HG03342 (cell line): Measurements from ENCODE around the gene TCF4.
A peak's percentile ranks its signal among the peaks of the same experiment; 100 is the strongest.

ENCODE experiments used
- ATAC-seq: cut with Tn5 transposase; IDR thresholded peaks from one replicate; pipeline ENCODE4 v1.9.1; 2021; ENCODE audit warnings: mild to moderate bottlenecking, moderate library complexity; ENCODE audit not compliant: unreplicated experiment

TCF4 gene

DNA sequence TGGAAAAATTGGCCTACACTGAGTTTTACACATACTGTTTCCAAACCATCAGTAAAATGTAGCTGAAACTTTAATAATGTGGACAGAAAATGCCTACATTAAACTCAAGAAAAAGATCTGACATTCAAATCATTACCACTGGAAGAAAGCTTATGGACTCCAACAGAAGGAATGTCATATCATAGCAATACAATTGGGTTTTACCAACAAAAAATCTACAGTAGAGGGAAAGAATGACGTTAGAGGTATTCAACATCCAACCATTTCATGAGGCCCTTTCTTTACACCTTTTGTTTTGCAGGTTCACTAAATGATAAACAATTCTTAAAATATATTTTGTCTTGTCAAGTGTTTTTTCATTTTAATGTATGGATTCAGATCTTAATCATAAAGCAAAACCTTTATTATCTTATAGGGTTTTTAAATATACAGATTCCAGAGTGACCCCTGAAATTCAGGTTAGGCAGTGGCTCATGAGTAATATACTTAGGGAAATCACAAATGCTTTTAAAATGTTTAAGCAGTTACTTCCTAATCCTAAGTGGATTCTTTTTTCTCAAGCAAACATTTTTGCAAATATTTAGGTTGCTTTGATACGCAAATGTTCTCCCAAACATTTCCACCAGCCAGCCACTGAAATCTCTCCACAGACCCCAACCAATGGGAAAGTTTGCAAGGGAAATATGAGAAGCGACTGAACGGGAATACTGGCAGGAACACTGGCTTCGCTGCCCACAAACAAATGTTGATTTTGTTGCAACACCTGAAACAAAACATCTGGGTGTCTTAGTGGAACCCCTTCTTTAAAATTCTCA lies 168.7 kb downstream of the TCF4 start:
- no peak for ATAC-seq

DNA sequence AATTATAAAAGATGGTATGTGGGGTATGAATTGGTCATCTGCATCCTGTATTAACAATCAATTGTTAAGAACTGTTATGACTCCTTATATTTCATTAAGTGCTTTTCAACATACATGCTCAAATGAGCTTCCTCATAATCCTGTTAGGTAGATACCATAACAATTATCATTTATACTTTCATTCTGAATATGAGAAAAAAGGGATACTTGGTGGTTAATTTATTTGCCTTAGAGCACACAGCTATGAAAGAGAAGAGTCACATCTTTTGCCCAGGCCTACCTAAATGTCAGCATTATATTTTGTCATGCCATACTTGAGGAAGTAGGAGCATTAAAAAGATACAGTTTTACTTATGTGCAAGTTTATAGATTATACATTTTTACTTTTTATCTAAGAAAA lies 169.6 kb downstream of the TCF4 start:
- no peak for ATAC-seq

DNA sequence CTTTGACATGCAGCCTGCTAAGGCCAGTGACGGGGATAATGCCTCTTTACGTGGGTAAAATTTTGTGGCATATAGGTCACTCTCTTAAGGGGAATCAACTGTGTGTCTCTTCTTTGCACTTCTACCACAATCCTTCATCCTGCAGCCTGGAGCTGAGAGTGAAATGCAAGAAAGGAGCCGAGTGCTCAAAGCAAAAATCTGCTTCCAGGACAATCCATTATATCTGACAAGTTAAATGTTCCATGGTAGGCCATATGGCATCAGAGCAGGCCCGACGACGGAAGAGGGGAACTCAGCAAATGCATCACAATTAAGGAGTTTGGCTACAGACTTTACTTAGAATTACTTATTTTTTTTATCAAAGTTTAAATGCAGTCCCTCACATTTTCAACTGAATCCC lies 171.2 kb downstream of the TCF4 start:
- no peak for ATAC-seq

DNA sequence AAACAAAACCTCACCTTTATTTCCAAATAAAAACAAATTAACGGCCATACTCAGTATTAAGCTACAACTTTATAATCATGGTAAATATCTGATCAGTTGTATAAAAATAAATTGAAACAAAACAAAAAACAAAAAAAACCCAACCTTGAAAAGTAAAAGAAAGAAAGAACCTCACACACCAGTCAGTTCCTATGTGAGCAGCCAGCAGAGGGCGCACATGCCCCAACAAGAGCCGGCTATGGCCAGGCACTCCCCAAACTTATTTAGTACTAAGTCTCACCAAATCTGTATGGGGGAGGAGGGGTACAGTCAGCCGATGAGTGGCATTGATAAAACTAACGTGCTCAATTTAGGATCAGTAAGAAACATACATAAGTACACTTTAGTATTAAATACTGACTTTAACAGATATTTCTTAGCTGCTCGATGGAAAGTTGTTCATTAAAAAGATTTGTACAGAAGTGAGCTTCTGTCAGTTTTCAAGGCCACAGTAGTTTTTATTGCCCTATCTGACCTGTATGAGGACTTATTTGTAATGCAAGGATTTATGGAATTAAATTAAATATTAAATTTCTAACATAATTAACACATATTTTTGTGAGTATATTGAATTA lies 172.6 kb downstream of the TCF4 start:
- ATAC-seq: peak; percentile 89

DNA sequence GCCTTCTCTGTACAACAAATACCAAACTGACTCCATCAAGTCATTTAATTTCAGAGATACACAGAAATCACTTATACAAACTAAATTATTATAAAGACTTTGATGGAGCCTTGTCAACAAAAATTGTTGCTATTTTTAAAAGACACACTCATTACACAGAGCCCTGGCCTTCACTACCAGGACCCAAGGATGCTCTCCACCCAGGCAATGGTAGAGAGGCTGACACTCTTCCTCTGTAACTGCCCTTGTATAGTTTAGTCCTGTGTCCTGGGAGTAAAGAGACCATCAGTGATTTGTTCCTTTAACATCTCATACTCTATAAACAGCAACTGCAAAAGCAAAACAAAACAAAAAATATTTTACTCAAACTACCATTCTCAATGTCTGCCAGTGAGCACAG lies 173.5 kb downstream of the TCF4 start:
- ATAC-seq: no peak

DNA sequence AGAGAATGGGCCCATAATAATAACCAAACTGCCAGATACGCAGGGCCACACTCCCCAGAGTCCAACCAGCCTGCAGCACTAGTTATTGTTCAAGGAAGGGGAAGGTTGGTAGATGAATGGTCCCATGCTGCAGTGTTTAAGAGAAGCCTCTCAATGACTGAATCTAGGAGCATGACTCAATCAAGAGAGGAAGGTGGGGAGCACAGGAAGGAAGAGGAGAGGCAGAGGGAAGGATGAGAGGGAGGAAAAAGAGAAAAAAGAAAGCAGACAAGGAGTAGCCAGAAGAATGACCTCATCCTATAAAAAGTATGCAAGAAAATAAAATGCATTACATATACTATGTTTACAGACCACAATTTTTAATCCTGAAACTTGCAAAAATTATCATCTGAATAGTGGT lies 174.5 kb downstream of the TCF4 start:
- no peak for ATAC-seq

DNA sequence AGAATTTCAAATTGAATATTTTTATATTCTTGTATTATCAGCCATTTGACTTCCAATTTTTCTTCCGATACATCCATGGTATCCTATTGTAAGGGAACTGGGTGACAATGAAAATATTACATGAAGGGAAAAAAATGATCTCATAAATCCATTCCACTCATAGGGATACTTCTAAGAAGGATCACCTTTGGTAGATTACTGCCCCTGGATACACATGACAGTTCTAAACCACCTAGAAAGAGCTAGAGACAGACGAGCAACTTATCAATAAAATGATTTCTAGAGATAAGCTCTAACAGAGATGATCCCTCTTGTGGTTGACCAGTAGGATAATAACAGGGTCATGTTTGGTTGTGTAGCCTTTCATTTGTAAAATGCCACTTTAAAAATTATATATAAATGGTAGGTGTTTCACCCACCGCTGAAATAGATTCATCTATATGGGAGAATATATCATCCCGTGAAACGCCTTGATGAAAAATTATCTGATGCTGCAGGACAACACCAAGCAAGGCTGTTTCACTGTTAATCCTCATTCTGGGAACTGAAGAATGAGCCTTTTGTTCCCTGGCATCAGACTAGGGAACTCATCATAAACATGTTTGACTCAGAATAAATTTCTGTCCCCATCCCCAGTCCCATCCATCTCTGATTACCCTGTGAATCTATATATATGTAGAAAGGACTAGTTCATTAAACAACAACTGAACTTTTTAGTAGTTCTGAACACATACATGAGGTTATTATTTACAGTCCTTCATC lies 180.0 kb downstream of the TCF4 start:
- no peak for ATAC-seq

DNA sequence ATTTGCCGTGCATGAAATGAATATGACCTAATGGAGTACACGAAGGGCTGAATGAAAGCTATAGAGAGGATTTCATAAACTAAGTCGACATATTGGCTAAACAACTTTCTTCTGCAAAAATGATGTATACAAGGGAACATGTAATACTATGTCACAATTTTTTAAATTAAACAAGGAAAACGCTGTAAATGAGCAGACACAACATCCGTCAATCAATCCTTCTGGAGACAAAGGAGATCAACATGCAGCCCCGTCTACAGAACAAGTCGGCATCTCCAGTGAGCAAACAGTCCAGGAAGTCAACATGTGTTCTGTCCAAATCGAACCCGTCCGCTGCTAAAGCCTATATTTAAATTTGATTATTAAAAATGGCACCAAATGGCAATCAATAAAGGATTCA lies 180.8 kb downstream of the TCF4 start:
- ATAC-seq: no peak

DNA sequence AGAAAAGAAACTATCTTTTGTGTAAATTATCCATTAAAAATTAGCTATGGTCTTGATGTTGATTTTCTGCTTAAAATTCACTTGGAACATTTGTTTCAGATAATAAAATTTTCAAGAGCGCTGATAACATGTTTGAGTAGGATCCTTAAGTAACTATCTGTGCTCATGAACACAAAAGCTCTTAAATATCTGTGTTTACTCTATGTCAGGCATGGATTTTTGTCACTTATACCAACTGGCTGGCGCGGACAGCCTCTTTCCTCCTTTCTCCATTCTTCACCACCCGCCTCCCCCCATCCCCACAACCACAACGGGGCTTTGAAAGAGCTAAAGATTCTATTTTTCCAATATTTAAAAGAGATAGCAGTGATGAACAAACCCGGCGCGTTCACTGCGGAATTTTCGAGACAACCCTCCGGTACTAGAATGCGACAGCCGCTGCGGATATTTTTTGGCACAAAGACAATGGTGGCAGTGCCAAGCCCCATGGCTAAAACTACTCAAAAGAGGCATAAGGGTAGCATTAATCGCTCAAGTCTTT lies 181.5 kb downstream of the TCF4 start:
- ATAC-seq: no peak

DNA sequence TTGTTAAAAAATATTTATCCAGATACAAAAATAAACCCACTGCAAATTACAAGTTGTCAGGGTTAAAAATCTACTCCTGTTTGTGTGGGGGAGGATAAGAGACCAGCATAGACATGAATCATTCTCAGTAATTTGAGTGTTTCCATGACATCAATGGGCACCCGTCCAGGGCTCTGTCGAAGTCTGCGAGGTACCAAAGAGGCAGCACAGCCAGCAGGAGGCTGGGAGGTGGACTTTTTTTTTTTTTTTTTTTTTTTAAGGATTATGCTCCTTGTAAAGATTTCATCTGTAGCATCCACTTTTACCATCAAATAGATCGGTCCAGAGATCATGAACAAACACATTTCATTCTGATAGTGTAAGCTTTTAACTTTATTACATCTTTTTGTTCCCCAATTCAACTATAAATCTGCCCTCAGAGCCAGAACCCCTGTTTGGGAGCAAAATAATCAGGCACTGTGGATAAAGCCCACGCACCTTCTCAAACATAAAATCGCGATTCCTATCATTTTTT lies 182.0 kb downstream of the TCF4 start:
- ATAC-seq: no peak

DNA sequence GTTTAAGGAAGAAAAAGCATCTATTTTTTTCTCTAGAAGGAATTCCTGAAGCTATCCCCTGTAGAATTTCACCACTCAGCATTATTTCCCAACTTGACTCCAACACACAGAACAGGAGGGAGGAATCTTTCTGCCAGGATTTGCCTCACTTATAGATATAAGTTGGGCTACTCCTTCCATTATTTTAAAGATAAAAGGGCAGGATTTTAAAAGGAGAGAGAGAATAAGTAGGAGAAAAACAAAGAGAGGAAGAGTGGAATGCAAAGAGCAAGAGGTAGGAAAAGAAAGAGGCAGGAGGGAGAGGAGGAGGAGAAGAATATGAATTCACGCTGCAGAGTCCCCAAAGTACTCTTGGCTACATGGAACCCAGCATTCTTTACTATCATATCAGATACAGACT lies 182.5 kb downstream of the TCF4 start:
- ATAC-seq: no peak

DNA sequence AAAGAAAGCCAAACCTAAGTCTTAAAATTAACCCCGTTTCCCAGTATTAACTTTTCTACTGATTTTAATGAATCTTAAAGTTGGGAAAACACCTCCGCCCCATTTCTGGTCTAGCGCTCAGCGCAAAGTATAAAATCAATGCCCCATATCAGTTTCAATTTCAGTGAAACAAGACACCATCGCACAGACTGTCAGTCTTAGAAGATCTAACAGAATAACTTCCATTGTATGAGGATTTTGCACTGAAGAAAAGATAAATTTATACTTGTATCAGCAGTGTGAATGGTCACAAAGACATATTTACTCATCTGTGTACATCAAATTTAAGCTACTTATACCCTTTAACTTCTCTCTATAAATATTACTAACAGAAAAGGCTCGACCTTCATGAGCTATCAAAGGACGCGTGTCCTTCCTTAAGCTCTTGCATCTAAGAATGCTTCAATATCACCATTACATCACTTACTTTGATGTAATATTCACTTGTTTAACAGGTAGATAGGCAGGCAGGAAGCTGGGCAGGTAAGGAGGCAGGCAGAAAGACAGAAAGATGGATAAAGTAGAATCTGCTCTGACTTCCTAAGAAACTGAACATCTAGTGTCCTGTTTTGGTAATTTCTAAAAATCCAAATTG lies 183.0 kb downstream of the TCF4 start:
- ATAC-seq: no peak

DNA sequence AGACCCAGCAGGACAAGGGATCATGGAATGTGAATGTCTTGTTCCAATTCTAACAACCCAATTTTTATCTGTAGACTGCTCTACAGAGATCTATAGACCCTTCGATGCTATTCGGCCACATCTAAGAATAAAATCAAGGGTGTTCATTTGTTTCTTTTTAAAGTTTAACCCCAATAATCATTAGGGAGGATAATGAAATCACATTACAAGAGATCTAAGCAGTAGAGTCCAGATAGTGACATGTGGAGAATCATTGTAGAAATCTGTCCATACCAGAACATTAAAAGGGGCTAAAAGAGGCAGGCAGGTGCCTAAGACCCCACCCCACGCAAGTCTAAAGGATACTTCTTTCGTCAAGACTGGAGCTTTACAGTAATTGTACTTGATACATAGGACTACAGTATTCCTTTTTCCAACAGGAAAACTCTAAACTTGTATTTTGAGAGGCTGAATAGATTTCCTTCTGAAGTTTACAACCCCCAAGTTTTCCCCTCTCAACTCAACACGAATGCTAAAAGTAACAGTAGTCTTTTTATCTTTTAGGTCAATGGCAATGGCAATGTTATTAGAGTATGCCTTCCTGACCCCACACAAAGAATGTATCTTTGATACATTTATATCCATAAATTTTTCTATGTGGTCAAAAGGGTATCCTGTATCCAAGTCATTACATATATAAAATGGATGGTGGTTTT lies 183.7 kb downstream of the TCF4 start:
- ATAC-seq: no peak

DNA sequence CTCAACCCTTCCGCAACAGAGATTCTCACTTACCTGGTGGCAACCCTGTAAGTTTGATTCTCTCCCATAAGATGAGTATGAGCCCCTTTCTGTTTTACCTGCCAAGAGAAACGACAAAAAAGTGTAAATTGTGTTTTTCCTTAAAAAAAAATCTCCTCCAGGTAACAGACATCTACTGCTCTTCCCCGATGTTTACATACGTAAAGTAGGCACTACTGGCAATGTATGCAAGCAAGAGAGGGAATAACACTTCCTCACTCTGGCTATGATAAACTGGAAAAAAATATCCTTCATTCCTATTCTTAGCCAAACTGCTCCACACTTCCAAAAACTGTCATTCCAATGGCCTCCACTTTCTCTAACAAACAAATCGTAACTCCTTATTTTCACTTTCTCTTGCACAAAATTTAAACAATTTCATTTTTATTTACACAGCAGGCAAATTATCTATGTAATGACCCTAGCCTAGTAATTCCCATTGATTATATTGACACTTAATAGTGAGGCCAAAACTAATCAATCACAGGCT lies 184.5 kb downstream of the TCF4 start:
- no peak for ATAC-seq

DNA sequence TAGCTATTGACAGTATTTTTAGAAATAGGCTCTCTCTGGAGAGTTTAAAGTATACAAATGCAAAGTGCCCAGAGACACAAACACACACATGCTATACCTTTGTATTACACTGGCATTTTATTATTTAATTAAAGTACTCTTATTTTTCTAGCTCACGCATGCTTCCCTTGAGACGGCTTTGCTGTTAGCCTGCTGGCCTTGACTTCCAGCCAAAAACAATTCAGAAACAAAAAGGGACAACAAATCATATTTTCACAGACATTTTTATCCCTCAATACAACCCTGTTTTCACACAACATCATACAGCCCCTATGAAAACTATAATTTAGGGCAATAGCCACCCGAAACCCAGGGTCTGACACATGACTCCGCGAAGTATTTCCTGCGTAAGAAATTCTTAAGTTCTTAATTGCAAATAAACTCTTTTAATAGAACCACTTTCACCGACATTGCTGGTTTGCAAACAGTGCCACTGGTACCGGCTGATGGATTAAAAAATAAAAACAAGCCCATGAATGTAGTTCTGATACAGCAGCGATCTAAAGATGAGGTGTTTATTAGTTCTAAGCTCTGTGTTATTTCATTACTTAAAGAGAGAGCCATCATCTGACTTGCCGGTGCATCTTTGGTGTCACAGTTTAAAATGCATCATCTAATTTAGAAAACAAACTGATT lies 185.1 kb downstream of the TCF4 start:
- ATAC-seq: no peak

DNA sequence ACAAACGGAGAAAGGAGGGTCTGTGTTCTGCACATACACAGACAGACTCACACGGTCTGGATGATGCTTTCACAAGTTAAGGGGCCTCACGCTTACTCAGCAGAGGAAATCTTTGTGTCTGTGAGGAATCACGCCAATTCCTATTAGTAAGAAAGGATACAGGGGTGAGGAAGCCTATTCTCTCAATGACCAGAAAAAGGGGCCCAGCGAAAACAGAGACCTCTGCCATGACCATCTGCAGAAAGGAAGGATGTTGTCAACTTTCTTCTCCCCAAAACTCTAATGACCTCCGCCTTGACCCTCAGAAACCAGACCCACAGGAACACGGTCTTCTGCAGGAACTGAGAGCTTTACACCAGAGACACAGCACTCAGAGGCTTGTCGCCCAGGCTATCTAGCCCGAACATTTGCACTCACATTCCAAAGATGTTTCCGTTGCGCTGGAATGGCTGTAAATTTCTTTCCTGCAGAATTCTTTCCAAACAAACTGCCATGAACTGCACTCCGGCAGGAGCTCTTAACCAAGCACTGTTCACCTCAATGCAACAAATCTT lies 186.3 kb downstream of the TCF4 start:
- ATAC-seq: no peak

DNA sequence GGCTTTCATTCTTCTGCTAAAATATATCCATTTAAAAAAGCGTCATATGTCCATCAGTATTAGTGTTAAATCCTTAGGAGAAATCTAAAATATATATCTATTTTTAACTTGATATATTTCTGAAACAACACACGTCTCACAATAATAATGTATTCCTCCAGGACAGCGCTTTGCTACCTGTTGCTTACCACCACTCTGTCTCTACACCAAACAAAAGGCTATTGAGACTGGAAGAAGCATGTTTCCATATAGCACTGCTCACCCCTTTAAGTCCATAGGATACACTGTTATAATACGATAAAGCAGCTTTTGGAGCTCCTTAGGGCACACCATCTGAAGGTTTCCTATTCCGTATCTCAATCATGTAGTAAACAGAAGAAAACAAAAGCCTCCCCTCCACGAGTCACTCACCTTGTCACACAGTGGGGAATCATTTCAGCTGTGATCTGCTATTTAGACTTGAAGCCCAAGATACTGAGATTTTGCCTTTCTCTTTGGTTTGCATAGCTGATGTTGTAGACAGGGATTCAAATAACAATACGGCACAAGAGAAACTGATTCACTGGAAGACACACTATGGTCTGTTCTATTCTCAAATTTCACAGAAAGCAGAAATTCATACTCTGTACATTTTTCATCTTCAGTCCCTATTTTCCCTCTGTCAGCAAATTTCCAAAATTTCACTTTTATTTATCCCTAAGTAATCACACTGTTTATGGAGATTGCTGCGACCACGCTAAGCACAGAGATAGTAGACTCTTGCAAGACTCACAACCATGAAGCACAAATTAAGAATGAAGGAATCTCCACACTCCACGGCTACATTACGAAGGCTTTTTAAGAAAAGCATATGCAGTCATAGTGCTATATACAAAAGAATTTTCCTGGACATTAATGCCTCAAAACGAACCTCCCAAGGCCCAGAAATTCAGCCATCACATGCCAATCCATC lies 187.1 kb downstream of the TCF4 start:
- no peak for ATAC-seq

DNA sequence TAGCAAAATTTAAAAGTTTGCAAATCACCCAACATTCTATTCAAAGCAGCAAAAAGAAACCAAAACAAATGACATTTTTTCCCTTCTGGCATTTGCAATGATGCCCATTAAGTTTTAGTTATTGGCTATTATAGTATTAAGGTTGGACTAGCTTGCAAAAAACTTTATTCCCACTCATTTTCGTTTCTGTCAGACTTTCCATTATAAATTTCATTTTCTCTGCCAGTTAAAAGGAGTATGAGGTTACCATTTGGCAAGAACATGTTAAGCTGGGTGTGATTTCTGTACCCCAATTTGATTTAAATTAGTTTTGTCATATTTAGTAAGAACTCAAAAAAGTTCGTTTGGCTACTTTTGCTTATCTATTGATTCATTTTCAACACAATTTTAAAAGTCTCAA lies 187.9 kb downstream of the TCF4 start:
- ATAC-seq: no peak
